ENCODE measurements around the gene NCK1. TPM values are rescaled to one million over a fixed set of nuclear protein-coding genes. Genes with fewer than 3 reads are reported as not detected.
A peak's percentile ranks its signal among the peaks of the same experiment; 100 is the strongest.

Gene NCK1
- 60.3 and 61.6 TPM in 2 replicates for total RNA-seq (2013; cell fraction: nucleolus; rRNA removed)
- total RNA-seq (2014; rRNA removed) (15.6 and 20.9 TPM in 2 replicates), total RNA-seq (2014; rRNA removed; fragmentation: Illumina TruSeq; extraction: Trizol) (22.6 and 22.8 TPM in 2 replicates), total RNA-seq (2021) (23.5 and 27.4 TPM in 2 replicates), polyA plus RNA-seq (2011; rRNA removed) (33.4 and 54.9 TPM in 2 replicates), polyA plus RNA-seq (2014; fragmentation: Illumina TruSeq; extraction: Trizol) (28.3 and 39.8 TPM in 2 replicates), polyA plus RNA-seq (2014; fragmentation: Nextera tagmentation; extraction: Ambion mirVana) (10 to 100 TPM; 18.5 to 20.4 TPM), polyA plus RNA-seq (2014; rRNA removed) (14.5 and 19.5 TPM in 2 replicates), polyA plus RNA-seq (2016; fragmentation: Nextera tagmentation; extraction: Ambion mirVana) (10 to 100 TPM; 28.3 to 29.5 TPM), polyA minus RNA-seq (2011; rRNA and poly(A)+ RNA removed) (24.9 and 49.7 TPM in 2 replicates), Bru-seq, nascent RNA (percentile 91 among the genes with signal in this experiment), BruChase-seq, experiment 1, labeled RNA remaining after a 6-hour chase (percentile 84 among the genes with signal in this experiment), BruChase-seq, experiment 2, labeled RNA remaining after a 2-hour chase (percentile 82 among the genes with signal in this experiment)
- polyA plus RNA-seq (2011; ENCODE audit: low read depth): 10.4 TPM
- 10.3 and 14.7 TPM in 2 replicates for polyA plus RNA-seq (2011; cell fraction: cytosol; rRNA removed)
- 16.4 and 22.3 TPM in 2 replicates for polyA plus RNA-seq (2011; cell fraction: nucleus; rRNA removed)
- 10.8 and 18.4 TPM in 2 replicates for polyA plus RNA-seq (2012)
- polyA minus RNA-seq (2011; cell fraction: cytosol; rRNA and poly(A)+ RNA removed): 14.2 and 16.4 TPM in 2 replicates
- 26.2 and 31.4 TPM in 2 replicates for polyA minus RNA-seq (2011; cell fraction: nucleus; rRNA and poly(A)+ RNA removed)
- long read RNA-seq, experiment 1, transcript NCK1-204 (3 exons, 2,403 nt): minor isoform, 5 of 25 reads
- long read RNA-seq, experiment 1, transcript NCK1-201 (4 exons, 1,937 nt): major isoform, 13 of 25 reads
- long read RNA-seq, experiment 1, partial matches to known transcripts: 1 of 25 reads
- long read RNA-seq, experiment 1, other reads (novel, unspliced or antisense): 2 of 25 reads
- long read RNA-seq, experiment 2, transcript NCK1-204 (3 exons, 2,403 nt): minor isoform, 35 of 226 reads
- long read RNA-seq, experiment 2, transcript NCK1-201 (4 exons, 1,937 nt): major isoform, 115 of 226 reads
- long read RNA-seq, experiment 2, transcript NCK1-207 (4 exons, 1,971 nt): minor isoform, 32 of 226 reads
- long read RNA-seq, experiment 2, partial matches to known transcripts: 10 of 226 reads
- long read RNA-seq, experiment 2, other reads (novel, unspliced or antisense): 32 of 226 reads

DNA sequence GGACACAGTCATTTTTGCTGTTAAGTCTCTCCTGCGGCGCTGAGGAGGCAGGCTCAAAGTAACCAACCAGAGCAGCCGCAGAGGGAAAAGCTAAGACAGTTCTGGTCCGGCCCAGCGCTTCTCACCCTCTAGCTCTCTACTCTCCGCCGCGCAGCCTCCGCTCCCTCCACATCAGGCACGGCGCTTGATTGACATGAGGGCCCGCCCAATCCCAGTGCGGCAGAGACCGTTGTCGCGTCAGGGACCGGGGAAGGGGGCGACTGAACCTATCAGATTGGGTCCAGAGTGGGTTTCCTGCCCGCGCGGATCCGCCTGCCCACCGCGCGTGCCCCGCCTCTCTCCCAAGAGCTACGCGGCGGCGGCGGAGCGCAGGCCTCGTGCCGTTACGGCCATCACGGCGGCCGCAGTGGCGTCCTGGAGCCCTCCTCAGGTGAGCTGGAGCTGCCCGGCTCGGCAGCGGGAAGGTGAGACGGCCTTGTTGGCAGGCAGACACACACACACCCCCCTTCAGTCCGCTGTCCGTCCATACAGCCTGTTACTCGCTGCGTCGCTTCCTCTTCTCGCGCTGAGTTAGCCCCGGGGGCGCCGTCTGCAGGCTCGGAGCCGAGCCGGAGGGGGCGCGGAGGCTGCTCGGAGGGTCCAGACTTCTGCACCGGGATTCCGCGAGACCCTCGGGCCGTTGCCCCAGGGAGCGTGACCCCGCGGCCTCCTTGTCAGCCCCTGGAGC is at the start of gene NCK1:
NCK1 (plus strand) TSS at position 319 of the 727 bp plus-strand sequence. CDS start 65,794 bp downstream, outside the sequence.
- Histone ChIP-seq H3K4me2 (ENCODE audit: control insufficient read depth, insufficient read depth) (peak within 1 kb of the TSS; percentile 85), H3K4me1 (ENCODE audit: control insufficient read depth, insufficient read depth, low read length) (0 out of 2 replicates have a peak, but pooled peaks cover 2% of the 10 kb centered on the region), H3K9ac (ENCODE audit: control insufficient read depth, insufficient read depth, low read length) (peak within 1 kb of the TSS; percentile 97), H3K36me3 (ENCODE audit: control insufficient read depth in 2 of 2, insufficient read depth in 2 of 2, low read length in 1 of 2) (no peaks in the 10 kb centered on the region), H3K9me3 (replicated peaks; ENCODE audit: control insufficient read depth, insufficient read depth, low read length) (peaks cover 3% of the 10 kb centered on the region; the same call in 2 of the 3 replicates), H3K4me3 (peak within 1 kb of the TSS; percentile 87), H3K27ac (ENCODE audit: control insufficient read depth, insufficient read depth) (peak within 1 kb of the TSS; percentile 92), H3K79me2 (ENCODE audit: control insufficient read depth, insufficient read depth, low read length) (peaks cover 60% of the 10 kb centered on the region), H2AFZ (ENCODE audit: control insufficient read depth, low read depth, low read length) (peak within 1 kb of the TSS; percentile 91), H3K27me3 (replicated peaks in 1 of 2; ENCODE audit: control insufficient read depth in 2 of 2, insufficient read depth in 2 of 2, low read length in 1 of 2) (no peaks in the 10 kb centered on the region), H4K20me1 (ENCODE audit: control insufficient read depth, insufficient read depth) (no peaks in the 10 kb centered on the region)
- DNase-seq (ENCODE audit: low read depth, low spot score) (peak; percentile 90), FAIRE-seq (peak; percentile 74), ATAC-seq (peak; percentile 95)
- in situ Hi-C loops (cut with MboI) (no loop called here), intact Hi-C loops (cut with micrococcal nuclease; ENCODE audit: unreplicated experiment) (loop anchor here (2.0 to 10.0 kb wide), 7 partner anchors 45 to 785 kb away; partner anchors contain the start of gene STAG1)
- BruUV-seq (replicated peaks): no TSS peak
- POLR2A ChIA-PET: interaction anchor here (0.5 to 6.2 kb wide), 21 partner anchors 8 to 669 kb away, joined by 3 to 41 read pairs (median 4); partner anchors contain the start of gene STAG1
- under 1% methylated on average over 67 of the region's 67 CpGs for WGBS (ENCODE audit: insufficient coverage, insufficient replicate concordance, low lambda C conversion rate, missing lambda C conversion rate)
- CTCF ChIA-PET: interaction anchor here (0.6 to 6.1 kb wide), 9 partner anchors 25 to 498 kb away, joined by 3 to 51 read pairs (median 7); partner anchors contain the start of gene STAG1
- RAD21 ChIA-PET (ENCODE audit: unreplicated experiment): interaction anchor here (0.7 to 4.3 kb wide), 28 partner anchors 9 to 666 kb away, joined by 3 to 66 read pairs (median 5); partner anchors contain the start of genes MSL2 and STAG1
- SMC1A ChIA-PET (ENCODE audit: uncharacterized antibody, unreplicated experiment): interaction anchor here (0.7 to 4.2 kb wide), 25 partner anchors 9 to 666 kb away, joined by 3 to 18 read pairs (median 4); partner anchors contain the start of genes MSL2 and STAG1
- TF ChIP-seq NR2F1 (conservative IDR thresholded peaks at IDR 0.05) (0 out of 2 replicates have a peak, but pooled peaks have one; percentile 52), RAD51 (IDR thresholded peaks at IDR 0.05) (no peak), PAX5 (IDR thresholded peaks at IDR 0.05; ENCODE audit: borderline replicate concordance, low read depth, low read length) (peak; percentile 69; the same call in 1 of the 2 replicates), KLF5 (IDR thresholded peaks at IDR 0.05; ENCODE audit: partially characterized antibody) (no peak), RAD21 (IDR thresholded peaks at IDR 0.05; ENCODE audit: insufficient read depth, low read depth, low read length) (no peak), MXI1 (IDR thresholded peaks at IDR 0.05; ENCODE audit: low read depth, low read length) (peak; percentile 86), HDAC6 (IDR thresholded peaks at IDR 0.05; ENCODE audit: unreplicated experiment) (no peak), RCOR1 (conservative IDR thresholded peaks at IDR 0.05; ENCODE audit: low read depth, low read length) (no peak), LARP7 (IDR thresholded peaks at IDR 0.05) (peak; percentile 69), ZBED1 (IDR thresholded peaks at IDR 0.05; ENCODE audit: borderline replicate concordance) (no peak; the same call in 1 of the 2 replicates), TBL1XR1 (IDR thresholded peaks at IDR 0.05; ENCODE audit: low read depth, low read length) (0 out of 2 replicates have a peak, but pooled peaks have one; percentile 14), BACH1 (IDR thresholded peaks at IDR 0.05; ENCODE audit: borderline replicate concordance) (no peak), ZNF274 (IDR thresholded peaks at IDR 0.05; ENCODE audit: insufficient read depth, insufficient read length) (no peak)
- TF ChIP-seq, protein P1, sequence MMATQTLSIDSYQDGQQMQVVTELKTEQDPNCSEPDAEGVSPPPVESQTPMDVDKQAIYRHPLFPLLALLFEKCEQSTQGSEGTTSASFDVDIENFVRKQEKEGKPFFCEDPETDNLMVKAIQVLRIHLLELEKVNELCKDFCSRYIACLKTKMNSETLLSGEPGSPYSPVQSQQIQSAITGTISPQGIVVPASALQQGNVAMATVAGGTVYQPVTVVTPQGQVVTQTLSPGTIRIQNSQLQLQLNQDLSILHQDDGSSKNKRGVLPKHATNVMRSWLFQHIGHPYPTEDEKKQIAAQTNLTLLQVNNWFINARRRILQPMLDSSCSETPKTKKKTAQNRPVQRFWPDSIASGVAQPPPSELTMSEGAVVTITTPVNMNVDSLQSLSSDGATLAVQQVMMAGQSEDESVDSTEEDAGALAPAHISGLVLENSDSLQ (IDR thresholded peaks at IDR 0.05): peak; percentile 98
- TF ChIP-seq, protein P2, sequence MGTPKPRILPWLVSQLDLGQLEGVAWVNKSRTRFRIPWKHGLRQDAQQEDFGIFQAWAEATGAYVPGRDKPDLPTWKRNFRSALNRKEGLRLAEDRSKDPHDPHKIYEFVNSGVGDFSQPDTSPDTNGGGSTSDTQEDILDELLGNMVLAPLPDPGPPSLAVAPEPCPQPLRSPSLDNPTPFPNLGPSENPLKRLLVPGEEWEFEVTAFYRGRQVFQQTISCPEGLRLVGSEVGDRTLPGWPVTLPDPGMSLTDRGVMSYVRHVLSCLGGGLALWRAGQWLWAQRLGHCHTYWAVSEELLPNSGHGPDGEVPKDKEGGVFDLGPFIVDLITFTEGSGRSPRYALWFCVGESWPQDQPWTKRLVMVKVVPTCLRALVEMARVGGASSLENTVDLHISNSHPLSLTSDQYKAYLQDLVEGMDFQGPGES (IDR thresholded peaks at IDR 0.05): peak; percentile 69; the same call in 1 of the 2 replicates

Measured in GM12878 (cell line).